ENCODE measurements around the gene ASTN2. TPM values are rescaled to one million over a fixed set of nuclear protein-coding genes. Genes with fewer than 3 reads are reported as not detected.

ASTN2 gene
- total RNA-seq, 2 donors from 2014 or later: 3.7 to 4.8 TPM

DNA sequence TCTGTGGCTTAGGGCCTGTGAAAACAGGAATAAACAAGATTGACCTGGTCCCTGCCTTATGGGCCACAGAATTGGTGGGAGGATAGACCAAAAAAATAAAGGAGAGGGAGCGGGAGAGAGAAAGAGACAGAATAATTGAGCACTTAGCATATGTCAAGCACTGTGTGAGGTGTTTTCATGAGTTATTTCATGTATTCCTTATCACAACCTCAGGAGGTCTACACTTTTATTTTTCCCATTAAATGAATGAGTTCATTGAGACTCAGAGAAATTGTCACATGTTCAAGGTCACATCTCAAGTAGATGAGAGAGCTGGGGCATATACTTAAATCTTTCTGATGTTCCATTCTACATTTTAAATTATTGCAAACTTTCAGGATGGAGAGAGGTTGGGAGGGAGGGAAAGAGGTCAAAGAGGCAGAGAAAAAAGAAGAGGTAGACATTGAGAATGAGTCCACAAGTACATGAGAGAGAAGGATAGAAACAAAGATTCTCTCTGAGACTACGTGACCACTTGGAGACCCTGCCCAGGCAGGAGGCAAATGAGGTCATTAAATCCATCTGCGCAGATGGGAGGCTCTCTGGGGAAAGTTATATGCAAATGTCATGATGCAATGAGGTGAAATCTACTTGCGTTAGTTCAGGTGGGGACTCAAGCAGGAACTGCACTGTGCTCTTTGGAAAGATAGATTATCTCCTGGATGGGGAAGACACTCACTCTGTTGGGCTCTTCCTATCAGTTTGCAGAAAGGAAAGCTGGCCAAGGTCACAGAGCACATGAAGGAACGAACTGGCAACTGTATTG is 1019.8 kb downstream of the ASTN2 start:
- no peaks in the 10 kb centered on the region for H3K27me3 Mint-ChIP-seq
- peaks cover 3% of the 10 kb centered on the region for H3K36me3 Mint-ChIP-seq (ENCODE audit: low read depth)
- ATAC-seq (no peak), DNase-seq (no peak)
- H3K4me1 Mint-ChIP-seq: no peaks in the 10 kb centered on the region
- no peaks in the 10 kb centered on the region for H3K9me3 ChIP-seq (ENCODE audit: control insufficient read depth, low read length, poor library complexity, severe bottlenecking)
- no peak overlapping the region for H3K27ac Mint-ChIP-seq
- no peak overlapping the region for H3K4me3 Mint-ChIP-seq

DNA sequence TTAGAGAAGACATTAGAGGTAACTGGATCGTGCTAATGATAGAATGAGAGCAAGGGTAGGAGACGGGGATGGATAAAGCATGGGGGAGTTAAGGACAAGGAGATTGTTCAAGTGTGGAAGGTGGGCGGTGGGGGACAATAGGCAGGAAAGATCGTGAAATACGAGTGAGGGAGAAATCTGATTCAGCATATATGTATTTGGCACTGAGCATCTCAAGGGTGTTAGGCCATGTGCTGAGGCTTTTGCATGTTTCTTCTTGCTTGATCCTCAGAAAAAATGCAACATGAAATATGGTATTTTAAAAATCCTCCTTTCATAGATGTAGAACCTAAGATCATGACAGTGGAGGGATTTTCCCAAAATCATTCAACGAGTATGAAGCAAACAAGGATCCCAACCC is 1020.8 kb downstream of the ASTN2 start:
- H3K27ac Mint-ChIP-seq: no peak overlapping the region

DNA sequence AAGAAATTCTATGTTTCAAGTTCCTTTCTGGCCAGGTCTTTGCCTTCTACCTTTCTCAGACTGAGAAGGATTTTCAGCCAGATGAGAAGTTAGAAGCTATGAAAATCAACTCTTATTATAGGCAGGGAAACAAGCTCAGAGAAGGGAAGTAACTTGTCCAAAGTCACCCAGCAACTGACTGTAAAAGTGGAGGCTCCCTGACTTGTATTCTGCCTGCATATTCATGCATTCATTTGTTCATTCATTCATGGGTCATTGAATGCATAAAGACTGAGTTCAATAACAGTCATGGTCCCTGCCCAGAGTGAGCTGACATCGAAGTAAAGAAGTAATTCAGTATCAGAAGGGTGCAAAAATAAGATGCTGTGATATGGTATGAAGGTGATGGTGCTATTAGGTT is 1021.7 kb downstream of the ASTN2 start:
- Mint-ChIP-seq H3K4me1 (no peaks in the 10 kb centered on the region), H3K36me3 (ENCODE audit: low read depth) (no peaks in the 10 kb centered on the region), H3K27ac (no peak overlapping the region), H3K4me3 (no peak overlapping the region), H3K27me3 (no peaks in the 10 kb centered on the region)
- no peak for DNase-seq
- no peak for ATAC-seq
- H3K9me3 ChIP-seq (ENCODE audit: control insufficient read depth, low read length, poor library complexity, severe bottlenecking): no peaks in the 10 kb centered on the region

More for the DNA sequence above, 1020.8 kb downstream of the ASTN2 start:
- Mint-ChIP-seq H3K36me3 (ENCODE audit: low read depth) (no peaks in the 10 kb centered on the region), H3K27me3 (no peaks in the 10 kb centered on the region), H3K4me1 (no peaks in the 10 kb centered on the region), H3K4me3 (no peak overlapping the region)
- no peaks in the 10 kb centered on the region for H3K9me3 ChIP-seq (ENCODE audit: control insufficient read depth, low read length, poor library complexity, severe bottlenecking)
- no peak for ATAC-seq
- DNase-seq: no peak

DNA sequence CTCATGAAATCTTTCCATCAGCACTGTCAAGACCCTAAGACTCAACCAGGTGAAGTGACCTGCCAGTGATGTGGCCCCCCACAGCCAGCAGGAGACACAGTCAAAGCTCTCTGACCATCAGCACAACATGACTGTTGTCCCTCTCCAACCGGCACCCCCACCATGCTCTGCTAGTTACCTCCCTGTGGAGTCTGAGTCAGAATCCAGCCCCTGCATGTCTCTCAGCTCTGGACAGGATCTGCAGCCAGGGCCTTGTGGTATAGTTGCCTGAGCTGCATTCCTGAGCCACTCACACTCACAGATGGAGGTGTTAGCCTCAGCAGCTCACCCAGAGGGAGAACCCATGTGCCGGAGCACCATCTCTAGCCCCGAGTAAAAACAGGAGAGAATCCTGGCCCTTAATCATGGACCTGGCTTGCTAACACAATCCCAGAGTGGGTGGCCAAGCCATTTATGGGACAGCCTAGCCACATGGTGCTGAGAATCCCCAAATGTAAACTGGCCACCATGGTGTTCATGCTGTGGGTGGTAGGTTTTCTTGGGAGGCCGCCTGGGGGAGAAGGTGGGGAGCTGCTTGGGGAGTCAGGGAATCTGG is 1023.5 kb downstream of the ASTN2 start:
- no peak for DNase-seq
- Mint-ChIP-seq H3K36me3 (ENCODE audit: low read depth) (no peaks in the 10 kb centered on the region), H3K4me3 (no peak overlapping the region), H3K4me1 (no peaks in the 10 kb centered on the region), H3K27me3 (no peaks in the 10 kb centered on the region), H3K27ac (no peak overlapping the region)
- H3K9me3 ChIP-seq (ENCODE audit: control insufficient read depth, low read length, poor library complexity, severe bottlenecking): no peaks in the 10 kb centered on the region
- ATAC-seq: no peak

DNA sequence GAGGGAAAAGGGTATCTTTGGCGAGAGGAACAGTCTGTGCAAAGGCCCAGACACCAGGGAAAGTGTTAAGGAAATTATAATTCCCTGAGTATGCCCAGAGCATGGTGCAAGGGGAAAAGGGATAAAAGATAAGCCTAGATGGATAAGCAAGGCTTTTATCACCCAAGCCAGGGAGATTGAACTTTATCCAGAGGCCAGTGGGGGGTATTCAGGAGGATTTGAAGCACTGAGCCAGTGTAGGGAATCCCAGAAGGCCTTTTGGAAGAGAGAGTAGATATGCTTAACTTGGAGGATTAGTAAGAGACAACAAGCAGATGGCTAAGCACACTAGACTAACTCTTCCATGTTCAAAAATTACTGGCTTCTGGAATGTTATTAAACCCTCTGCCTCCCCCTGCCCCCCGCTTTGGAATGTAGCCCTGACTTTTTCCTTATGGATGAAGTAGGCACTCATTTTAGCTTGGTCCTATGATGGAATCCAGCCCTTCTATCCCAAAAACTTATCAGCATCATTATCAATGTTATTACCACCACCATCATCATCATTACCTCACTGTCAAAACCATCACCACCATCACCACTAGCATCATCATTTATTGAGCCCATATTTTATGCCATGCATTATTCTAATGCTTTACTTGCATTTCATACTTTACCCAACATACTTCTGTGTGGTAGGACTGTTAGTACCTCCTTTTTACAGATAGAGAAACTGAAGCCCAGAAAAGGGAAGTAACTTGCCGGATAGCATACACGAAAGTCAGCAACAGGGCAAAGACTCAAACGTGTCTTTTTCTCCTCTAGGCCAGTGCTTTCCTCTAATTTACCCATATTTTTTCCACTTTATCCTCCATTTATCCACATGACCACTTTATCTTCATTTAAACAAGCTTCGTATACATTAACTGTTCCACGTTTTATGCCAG is 1024.3 kb downstream of the ASTN2 start:
- DNase-seq (no peak), ATAC-seq (no peak)
- Mint-ChIP-seq H3K27me3 (no peaks in the 10 kb centered on the region), H3K4me3 (no peak overlapping the region), H3K27ac (no peak overlapping the region), H3K4me1 (no peaks in the 10 kb centered on the region), H3K36me3 (ENCODE audit: low read depth) (no peaks in the 10 kb centered on the region)
- no peaks in the 10 kb centered on the region for H3K9me3 ChIP-seq (ENCODE audit: control insufficient read depth, low read length, poor library complexity, severe bottlenecking)

DNA sequence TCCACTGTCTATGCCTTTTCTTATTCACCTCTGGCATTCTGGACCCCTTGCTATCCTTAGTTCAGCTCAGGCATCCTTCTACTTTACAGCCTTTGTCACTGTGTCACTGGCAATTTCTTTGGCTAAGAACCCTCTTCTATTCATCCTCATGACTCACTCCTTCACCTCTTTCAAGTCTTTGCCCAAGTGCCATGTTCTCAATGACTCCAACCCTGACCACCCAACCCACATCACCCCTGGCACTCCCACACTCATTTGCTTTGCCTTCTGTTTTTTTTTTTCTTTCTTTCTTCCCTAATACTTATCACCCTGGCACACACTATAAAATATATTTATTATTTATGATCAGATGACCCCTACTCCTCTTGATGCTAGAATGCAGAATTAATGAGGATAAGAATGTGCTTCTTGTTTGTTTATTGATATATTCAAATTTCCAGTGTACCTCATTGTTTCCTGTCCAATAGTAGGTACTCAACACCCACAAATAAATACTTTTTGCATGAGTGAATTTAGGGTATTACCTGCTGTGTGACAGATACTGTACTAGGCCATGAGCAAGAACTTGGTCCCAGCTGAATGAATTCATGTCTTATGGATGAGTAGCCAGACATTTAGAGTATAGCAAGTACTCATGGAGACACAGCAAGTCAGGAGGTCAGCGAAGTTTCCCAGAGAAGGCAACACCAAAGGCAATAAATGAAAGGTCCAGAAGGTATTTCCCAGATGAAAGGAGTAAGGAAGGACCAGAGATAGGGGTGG is 1025.1 kb downstream of the ASTN2 start:
- ATAC-seq (no peak), DNase-seq (no peak)

DNA sequence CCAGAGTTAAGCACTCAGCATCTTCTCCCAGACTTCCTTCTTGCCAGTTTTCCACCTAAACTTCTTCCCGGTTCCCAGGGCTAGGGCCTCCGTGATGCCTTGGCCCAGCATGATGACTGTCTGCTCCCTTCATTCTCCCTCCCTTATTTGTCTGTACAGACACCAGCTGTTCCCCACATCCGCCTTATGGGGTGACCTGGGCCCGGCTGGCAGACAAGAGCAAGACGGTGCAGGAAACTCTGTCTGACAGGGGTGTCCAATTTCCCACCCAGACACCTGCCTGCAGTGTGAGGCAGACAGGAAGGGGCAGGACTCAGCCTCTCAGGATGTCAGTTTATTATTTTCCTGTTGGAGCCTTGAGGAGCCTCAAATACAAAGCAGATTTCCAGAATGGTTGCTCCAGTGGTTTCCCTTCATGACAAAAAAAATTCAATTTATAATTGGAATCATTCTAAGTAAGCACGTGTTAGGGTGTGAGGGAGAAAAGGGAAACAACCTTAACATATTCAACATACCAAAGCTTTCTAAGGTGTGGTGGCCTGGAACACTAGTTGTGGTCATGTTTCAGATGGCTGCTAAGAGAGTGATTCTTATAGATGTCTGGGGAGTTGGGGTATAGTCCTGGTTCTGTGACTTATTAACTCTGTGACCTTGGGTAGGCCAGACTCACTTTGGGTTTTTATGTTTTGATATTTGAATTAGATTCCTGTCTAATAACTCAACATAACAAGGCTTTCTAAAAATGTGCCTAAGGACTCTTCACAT is 1026.7 kb downstream of the ASTN2 start:
- no peaks in the 10 kb centered on the region for H3K27me3 Mint-ChIP-seq
- H3K9me3 ChIP-seq (ENCODE audit: control insufficient read depth, low read length, poor library complexity, severe bottlenecking): no peaks in the 10 kb centered on the region
- no peak for DNase-seq
- no peaks in the 10 kb centered on the region for H3K36me3 Mint-ChIP-seq (ENCODE audit: low read depth)
- no peaks in the 10 kb centered on the region for H3K4me1 Mint-ChIP-seq
- no peak overlapping the region for H3K27ac Mint-ChIP-seq
- no peak overlapping the region for H3K4me3 Mint-ChIP-seq
- no peak for ATAC-seq

More for the DNA sequence above, 1025.1 kb downstream of the ASTN2 start:
- Mint-ChIP-seq H3K36me3 (ENCODE audit: low read depth) (no peaks in the 10 kb centered on the region), H3K4me1 (no peaks in the 10 kb centered on the region), H3K27me3 (no peaks in the 10 kb centered on the region), H3K27ac (no peak overlapping the region), H3K4me3 (no peak overlapping the region)
- no peaks in the 10 kb centered on the region for H3K9me3 ChIP-seq (ENCODE audit: control insufficient read depth, low read length, poor library complexity, severe bottlenecking)

DNA sequence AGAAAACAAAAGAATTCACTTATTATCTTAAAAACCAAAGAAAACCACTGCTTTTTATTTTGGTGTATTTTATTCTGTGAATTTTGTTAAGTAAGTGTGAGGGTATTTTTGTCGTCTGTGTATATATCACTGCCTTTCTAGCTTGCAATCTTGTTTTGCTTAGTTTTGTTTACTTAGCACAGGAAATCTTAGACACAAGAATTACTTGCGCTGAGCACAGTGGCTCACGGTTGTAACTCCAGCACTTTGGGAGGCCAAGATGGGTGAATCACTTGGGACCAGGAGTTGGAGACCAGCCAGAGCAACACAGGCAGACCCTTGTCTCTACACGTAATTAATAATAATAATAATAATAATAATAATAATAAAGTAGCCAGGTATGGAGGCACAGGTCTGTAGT is 1030.9 kb downstream of the ASTN2 start:
- ATAC-seq (no peak), DNase-seq (no peak)
- H3K4me1 Mint-ChIP-seq: no peaks in the 10 kb centered on the region

DNA sequence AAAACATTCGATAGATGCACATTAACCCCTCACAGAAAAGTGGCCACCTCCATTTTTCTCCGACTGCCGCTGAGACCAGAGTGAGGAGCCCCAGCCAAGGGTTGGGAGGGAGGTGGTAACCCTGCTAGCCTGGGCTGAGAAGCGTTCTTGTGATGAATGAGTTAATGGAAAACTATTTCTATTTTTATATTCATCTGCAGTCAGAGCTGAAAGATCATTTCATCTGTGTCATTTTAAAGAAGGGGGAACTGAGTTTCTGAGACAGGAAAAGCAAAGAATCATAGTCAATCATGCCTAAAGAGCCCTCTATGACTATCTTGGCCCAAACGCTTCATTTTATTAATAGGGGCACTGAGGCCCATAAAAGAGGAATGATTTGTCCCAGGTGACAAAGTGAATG is 1031.7 kb downstream of the ASTN2 start:
- H3K27me3 Mint-ChIP-seq: no peaks in the 10 kb centered on the region
- H3K9me3 ChIP-seq (ENCODE audit: control insufficient read depth, low read length, poor library complexity, severe bottlenecking): no peaks in the 10 kb centered on the region
- no peaks in the 10 kb centered on the region for H3K4me1 Mint-ChIP-seq
- no peak for DNase-seq
- H3K4me3 Mint-ChIP-seq: no peak overlapping the region
- no peaks in the 10 kb centered on the region for H3K36me3 Mint-ChIP-seq (ENCODE audit: low read depth)
- ATAC-seq: no peak
- H3K27ac Mint-ChIP-seq: no peak overlapping the region

More for the DNA sequence above, 1030.9 kb downstream of the ASTN2 start:
- Mint-ChIP-seq H3K36me3 (ENCODE audit: low read depth) (no peaks in the 10 kb centered on the region), H3K27me3 (no peaks in the 10 kb centered on the region), H3K4me3 (no peak overlapping the region), H3K27ac (no peak overlapping the region)
- no peaks in the 10 kb centered on the region for H3K9me3 ChIP-seq (ENCODE audit: control insufficient read depth, low read length, poor library complexity, severe bottlenecking)

DNA sequence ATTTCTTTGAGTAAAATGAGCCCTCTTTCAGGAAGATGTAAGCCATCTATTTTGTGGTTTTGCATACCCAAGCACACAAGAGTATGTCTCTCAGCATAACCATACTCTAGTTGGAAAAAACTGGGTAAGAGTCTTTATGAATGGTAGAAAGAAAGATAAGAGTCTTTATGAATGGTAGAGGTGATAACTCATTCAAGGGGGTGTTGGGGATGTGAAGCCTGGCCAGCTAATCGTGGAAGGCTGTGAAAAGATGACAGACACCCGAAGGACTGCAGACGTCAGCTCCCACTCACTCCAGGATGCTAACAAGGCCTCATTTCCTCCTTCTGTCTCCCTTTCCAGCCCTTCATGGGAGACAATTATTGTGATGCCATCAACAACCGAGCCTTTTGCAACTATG is 1032.8 kb downstream of the ASTN2 start:
- Mint-ChIP-seq H3K27me3 (no peaks in the 10 kb centered on the region), H3K36me3 (ENCODE audit: low read depth) (no peaks in the 10 kb centered on the region), H3K27ac (no peak overlapping the region), H3K4me1 (no peaks in the 10 kb centered on the region), H3K4me3 (no peak overlapping the region)
- DNase-seq (no peak), ATAC-seq (no peak)
- no peaks in the 10 kb centered on the region for H3K9me3 ChIP-seq (ENCODE audit: control insufficient read depth, low read length, poor library complexity, severe bottlenecking)

DNA sequence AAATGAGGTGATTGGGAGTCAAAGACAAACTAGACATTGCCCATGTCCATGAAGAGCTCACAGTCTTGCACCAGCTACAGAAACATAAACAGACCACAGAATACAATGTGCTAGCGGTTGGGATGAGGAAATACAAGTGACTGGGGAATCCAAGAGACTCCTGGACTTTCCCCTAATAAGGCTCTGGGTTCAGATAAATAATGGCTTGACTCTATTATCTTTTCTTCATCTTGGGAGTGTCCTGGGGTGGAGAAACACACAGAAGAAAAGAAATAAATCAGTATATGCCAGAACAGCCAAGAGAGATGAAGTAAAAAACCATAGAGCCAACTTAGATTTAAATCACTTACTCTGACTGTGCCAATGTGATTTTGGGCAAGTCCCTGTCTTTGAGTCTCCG is 1033.5 kb downstream of the ASTN2 start:
- H3K4me3 Mint-ChIP-seq: no peak overlapping the region
- no peak overlapping the region for H3K27ac Mint-ChIP-seq
- no peaks in the 10 kb centered on the region for H3K36me3 Mint-ChIP-seq (ENCODE audit: low read depth)
- H3K27me3 Mint-ChIP-seq: no peaks in the 10 kb centered on the region
- ATAC-seq (no peak), DNase-seq (no peak)
- H3K9me3 ChIP-seq (ENCODE audit: control insufficient read depth, low read length, poor library complexity, severe bottlenecking): no peaks in the 10 kb centered on the region
- no peaks in the 10 kb centered on the region for H3K4me1 Mint-ChIP-seq

DNA sequence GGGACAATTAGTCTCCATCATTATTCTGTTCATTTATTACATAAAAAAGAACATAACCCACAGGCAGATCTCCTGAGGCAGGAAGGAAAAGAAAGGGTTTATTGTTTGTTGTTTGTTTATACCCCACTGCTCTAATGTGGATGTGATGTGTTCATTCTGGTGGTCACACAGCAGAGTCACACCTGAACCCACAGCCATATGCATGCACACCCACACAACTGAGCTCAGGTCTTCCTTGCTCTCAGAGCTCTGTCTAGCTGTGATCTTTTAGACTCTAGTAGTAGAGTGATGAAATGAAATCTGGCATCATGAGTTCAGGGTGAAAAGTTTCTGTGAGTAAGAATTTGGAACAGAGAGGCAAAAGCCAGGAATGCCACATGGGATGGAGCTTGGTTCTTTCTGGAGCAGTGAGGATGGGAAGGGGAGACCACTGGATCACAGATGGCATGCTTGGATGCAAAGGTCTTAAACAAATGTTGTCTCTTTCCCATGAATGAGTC is 1034.3 kb downstream of the ASTN2 start:
- H3K9me3 ChIP-seq (ENCODE audit: control insufficient read depth, low read length, poor library complexity, severe bottlenecking): no peaks in the 10 kb centered on the region
- ATAC-seq (no peak), DNase-seq (no peak)
- Mint-ChIP-seq H3K4me3 (no peak overlapping the region), H3K4me1 (no peaks in the 10 kb centered on the region), H3K36me3 (ENCODE audit: low read depth) (no peaks in the 10 kb centered on the region), H3K27ac (no peak overlapping the region), H3K27me3 (no peaks in the 10 kb centered on the region)
